HepG2 (cell line): Measurements from ENCODE around the gene C3orf22. TPM values are rescaled to one million over a fixed set of nuclear protein-coding genes. Genes with fewer than 3 reads are reported as not detected.

Experiments
- AGO2 ChIP-seq: fragments of 200-400 bp; formaldehyde crosslinking; optimal IDR thresholded peaks from 2 replicates; pipeline ENCODE3; 2017; ENCODE audit warnings: mild to moderate bottlenecking, low read depth, low read length, moderate library complexity
- ATAD3A ChIP-seq: sonication (generic); formaldehyde crosslinking; IDR thresholded peaks from 2 replicates; pipeline ENCODE4 v1.4.0; 2020; ENCODE audit warnings: missing genetic modification reagents
- ATF7-NPFF ChIP-seq: sonication (generic); formaldehyde crosslinking; IDR thresholded peaks from 2 replicates; pipeline ENCODE4 v1.8.1; 2023; ENCODE audit warnings: mild to moderate bottlenecking, low read depth, missing genetic modification reagents, moderate library complexity
- DR1 ChIP-seq: sonication (generic); formaldehyde crosslinking; IDR thresholded peaks from 2 replicates; pipeline ENCODE4 v1.8.0; 2021; ENCODE audit warnings: mild to moderate bottlenecking, missing genetic modification reagents, inconsistent platforms
- GZF1 ChIP-seq: sonication (generic); formaldehyde crosslinking; IDR thresholded peaks from 2 replicates; pipeline ENCODE4 v1.5.1; 2020; ENCODE audit warnings: mild to moderate bottlenecking, missing genetic modification reagents
- HHEX ChIP-seq: IDR thresholded peaks from 2 replicates; pipeline ENCODE4 v1.6.1; 2016; ENCODE audit warnings: control low read depth
- NFIC ChIP-seq: IDR thresholded peaks from 2 replicates; pipeline ENCODE4 v1.6.1; 2012; ENCODE audit warnings: mild to moderate bottlenecking, low read length, inconsistent platforms
- RCOR2 ChIP-seq: IDR thresholded peaks from 2 replicates; pipeline ENCODE4 v1.6.1; 2016; ENCODE audit warnings: missing biosample characterization, missing genetic modification reagents
- STAG1 ChIP-seq: sonication (generic); formaldehyde crosslinking; IDR thresholded peaks from 2 replicates; pipeline ENCODE4 v1.4.0; 2020; ENCODE audit warnings: missing genetic modification reagents
- STAT5B ChIP-seq: sonication (generic); formaldehyde crosslinking; IDR thresholded peaks from 2 replicates; pipeline ENCODE4 v1.4.0; 2020; ENCODE audit warnings: missing genetic modification reagents
- TCF7L2 ChIP-seq: IDR thresholded peaks from 2 replicates; pipeline ENCODE4 v1.6.1; 2011; ENCODE audit warnings: mild to moderate bottlenecking, low read depth, low read length, moderate library complexity
- U2AF1 ChIP-seq: fragments of 200-400 bp; formaldehyde crosslinking; optimal IDR thresholded peaks from 2 replicates; pipeline ENCODE3; 2017; ENCODE audit warnings: mild to moderate bottlenecking, low read depth, low read length
- ZNF317 ChIP-seq: sonication (generic); formaldehyde crosslinking; IDR thresholded peaks from 2 replicates; pipeline ENCODE4 v1.5.0; 2020; ENCODE audit warnings: mild to moderate bottlenecking, missing genetic modification reagents
- ZNF329 ChIP-seq: sonication (generic); formaldehyde crosslinking; IDR thresholded peaks from 2 replicates; pipeline ENCODE4 v1.9.0; 2021; ENCODE audit warnings: low read depth, mild to moderate bottlenecking, missing genetic modification reagents
- ZNF382 ChIP-seq: sonication (generic); formaldehyde crosslinking; IDR thresholded peaks from 2 replicates; pipeline ENCODE4 v1.5.0; 2020; ENCODE audit warnings: missing genetic modification reagents, mild to moderate bottlenecking, borderline replicate concordance
- ZNF414 ChIP-seq: sonication (generic); formaldehyde crosslinking; IDR thresholded peaks from 2 replicates; pipeline ENCODE4 v1.5.0; 2020; ENCODE audit warnings: missing genetic modification reagents
- ZNF569 ChIP-seq: sonication (generic); formaldehyde crosslinking; IDR thresholded peaks from 2 replicates; pipeline ENCODE4 v1.5.0; 2020; ENCODE audit warnings: mild to moderate bottlenecking, missing genetic modification reagents, moderate library complexity, borderline replicate concordance
- ZNF75D ChIP-seq: sonication (generic); formaldehyde crosslinking; IDR thresholded peaks from 2 replicates; pipeline ENCODE4 v1.8.1; 2023; ENCODE audit warnings: missing genetic modification reagents, mild to moderate bottlenecking, borderline replicate concordance
- ZNF766 ChIP-seq: sonication (generic); formaldehyde crosslinking; IDR thresholded peaks from 2 replicates; pipeline ENCODE4 v1.5.0; 2020; ENCODE audit warnings: missing genetic modification reagents, borderline replicate concordance
- polyA plus RNA-seq, 8 experiments: library from polyadenylated mRNA; depleted of rRNA in 3 of 8; stranded (reverse) in 7 of 8; unstranded in 1 of 8; fragments of >200 nt; fragmentation: Illumina TruSeq in 4 of 8; extraction: Trizol in 4 of 8; gene quantifications; 2 replicates each; pipeline versions ENCODE4 v1.2.1 to v1.2.3, GENCODE V29; 2011 to 2016; ENCODE audit warnings: low read depth in 4 of 8, missing spikeins in 1 of 8, mixed read lengths in 1 of 8; ENCODE audit not compliant: insufficient read depth in 1 of 8
- total RNA-seq, 5 experiments: library from RNA; depleted of rRNA; stranded (reverse); fragments of >200 nt; fragmentation: Illumina TruSeq; extraction: Trizol; gene quantifications; 2 replicates each; pipeline ENCODE4 v1.2.3, GENCODE V29; 2016; ENCODE audit warnings: low read depth in 1 of 5
- TF ChIP-seq, protein P1 (sequence below): sonication (generic); formaldehyde crosslinking; IDR thresholded peaks from 2 replicates; pipeline ENCODE4 v1.4.0; 2020; ENCODE audit warnings: mild to moderate bottlenecking, low read depth, missing genetic modification reagents
- TF ChIP-seq, protein P2 (sequence below), 2 experiments: sonication (generic) in 1 of 2; formaldehyde crosslinking in 1 of 2; IDR thresholded peaks; 2 replicates each; pipeline versions ENCODE4 v1.6.1 to v1.9.0; 2014 to 2022; ENCODE audit warnings: antibody characterized with exemption in 1 of 2, borderline replicate concordance in 1 of 2, inconsistent platforms in 1 of 2, low read depth in 1 of 2, missing genetic modification reagents in 1 of 2

The C3orf22 gene
- total and polyA plus RNA-seq, 2 of the 13 experiments (the other 11 are each of a cell fraction or from before 2014, with no cell fraction given) = not detected

DNA sequence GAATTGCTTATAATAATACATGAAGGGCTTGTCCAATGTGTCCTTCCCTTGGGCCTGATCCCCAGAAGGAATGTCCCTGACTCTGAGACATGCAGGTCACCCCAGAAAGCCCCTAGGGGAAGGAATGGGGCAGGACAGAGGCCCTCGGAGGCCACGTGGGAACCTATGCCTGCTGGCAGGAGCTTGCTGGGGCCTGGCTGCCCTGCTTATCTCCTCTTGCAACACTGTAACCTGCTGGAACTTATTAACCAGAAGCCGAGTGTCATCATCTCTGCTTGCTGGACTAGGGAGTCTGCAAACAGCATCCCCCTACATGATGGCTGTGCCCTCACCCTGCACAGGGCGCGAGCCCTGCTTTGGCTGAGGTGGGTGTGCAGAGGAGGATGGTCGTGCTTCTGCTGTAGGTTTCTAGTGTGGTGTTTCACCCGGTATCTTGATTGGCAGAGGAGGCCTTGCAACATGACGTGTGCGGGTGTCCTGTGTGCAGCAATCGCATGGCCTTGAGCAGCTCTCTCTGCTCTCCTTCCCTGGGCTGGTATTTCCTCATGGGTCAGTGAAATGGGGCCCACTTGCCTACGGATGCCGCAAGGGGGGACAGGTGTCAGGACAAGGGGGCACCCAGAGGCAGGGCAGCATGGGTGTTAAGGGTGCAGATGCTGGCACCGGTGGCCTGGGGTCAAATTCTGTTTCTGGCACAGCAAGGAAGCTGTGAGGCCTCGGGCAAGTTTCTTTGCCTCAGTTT, 29.8 kb downstream of the C3orf22 start (continued):
- no peak for TF ChIP-seq U2AF1
- TF ChIP-seq, protein P1, sequence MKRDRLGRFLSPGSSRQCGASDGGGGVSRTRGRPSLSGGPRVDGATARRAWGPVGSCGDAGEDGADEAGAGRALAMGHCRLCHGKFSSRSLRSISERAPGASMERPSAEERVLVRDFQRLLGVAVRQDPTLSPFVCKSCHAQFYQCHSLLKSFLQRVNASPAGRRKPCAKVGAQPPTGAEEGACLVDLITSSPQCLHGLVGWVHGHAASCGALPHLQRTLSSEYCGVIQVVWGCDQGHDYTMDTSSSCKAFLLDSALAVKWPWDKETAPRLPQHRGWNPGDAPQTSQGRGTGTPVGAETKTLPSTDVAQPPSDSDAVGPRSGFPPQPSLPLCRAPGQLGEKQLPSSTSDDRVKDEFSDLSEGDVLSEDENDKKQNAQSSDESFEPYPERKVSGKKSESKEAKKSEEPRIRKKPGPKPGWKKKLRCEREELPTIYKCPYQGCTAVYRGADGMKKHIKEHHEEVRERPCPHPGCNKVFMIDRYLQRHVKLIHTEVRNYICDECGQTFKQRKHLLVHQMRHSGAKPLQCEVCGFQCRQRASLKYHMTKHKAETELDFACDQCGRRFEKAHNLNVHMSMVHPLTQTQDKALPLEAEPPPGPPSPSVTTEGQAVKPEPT (CRISPR knock-in tag) = 0 out of 2 replicates have a peak, but pooled peaks have one; percentile 38
- TF ChIP-seq STAG1 = peak; percentile 30; the same call in 1 of the 2 replicates
- TF ChIP-seq DR1 = 0 out of 2 replicates have a peak, but pooled peaks have one; percentile 49
- no peak for TF ChIP-seq HHEX (CRISPR knock-in tag)
- peak; percentile 46 for TF ChIP-seq AGO2
- no peak for TF ChIP-seq GZF1 (CRISPR knock-in tag)
- TF ChIP-seq ZNF569 (CRISPR knock-in tag) = no peak
- peak; percentile 79; the same call in 1 of the 2 replicates for TF ChIP-seq RCOR2 (CRISPR knock-in tag)
- TF ChIP-seq ZNF414 (CRISPR knock-in tag) = peak; percentile 75
- TF ChIP-seq ZNF75D = no peak
- TF ChIP-seq ZNF317 (CRISPR knock-in tag) = peak; percentile 87
- TF ChIP-seq TCF7L2 = no peak
- 0 out of 2 replicates have a peak, but pooled peaks have one; percentile 67 for TF ChIP-seq ZNF766 (CRISPR knock-in tag)
- TF ChIP-seq ATF7-NPFF (CRISPR knock-in tag) = peak; percentile 69; the same call in 1 of the 2 replicates
- 0 out of 2 replicates have a peak, but pooled peaks have one; percentile 68 for TF ChIP-seq ZNF329 (CRISPR knock-in tag)
- no peak for TF ChIP-seq NFIC
- TF ChIP-seq, protein P2, sequence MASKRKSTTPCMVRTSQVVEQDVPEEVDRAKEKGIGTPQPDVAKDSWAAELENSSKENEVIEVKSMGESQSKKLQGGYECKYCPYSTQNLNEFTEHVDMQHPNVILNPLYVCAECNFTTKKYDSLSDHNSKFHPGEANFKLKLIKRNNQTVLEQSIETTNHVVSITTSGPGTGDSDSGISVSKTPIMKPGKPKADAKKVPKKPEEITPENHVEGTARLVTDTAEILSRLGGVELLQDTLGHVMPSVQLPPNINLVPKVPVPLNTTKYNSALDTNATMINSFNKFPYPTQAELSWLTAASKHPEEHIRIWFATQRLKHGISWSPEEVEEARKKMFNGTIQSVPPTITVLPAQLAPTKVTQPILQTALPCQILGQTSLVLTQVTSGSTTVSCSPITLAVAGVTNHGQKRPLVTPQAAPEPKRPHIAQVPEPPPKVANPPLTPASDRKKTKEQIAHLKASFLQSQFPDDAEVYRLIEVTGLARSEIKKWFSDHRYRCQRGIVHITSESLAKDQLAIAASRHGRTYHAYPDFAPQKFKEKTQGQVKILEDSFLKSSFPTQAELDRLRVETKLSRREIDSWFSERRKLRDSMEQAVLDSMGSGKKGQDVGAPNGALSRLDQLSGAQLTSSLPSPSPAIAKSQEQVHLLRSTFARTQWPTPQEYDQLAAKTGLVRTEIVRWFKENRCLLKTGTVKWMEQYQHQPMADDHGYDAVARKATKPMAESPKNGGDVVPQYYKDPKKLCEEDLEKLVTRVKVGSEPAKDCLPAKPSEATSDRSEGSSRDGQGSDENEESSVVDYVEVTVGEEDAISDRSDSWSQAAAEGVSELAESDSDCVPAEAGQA (IDR thresholded peaks at IDR 0.05; ENCODE audit: low read depth) = no peak
- TF ChIP-seq, protein P2 (CRISPR knock-in tag; IDR thresholded peaks at IDR 0.05; ENCODE audit: borderline replicate concordance) = no peak
- no peak for TF ChIP-seq ATAD3A (CRISPR knock-in tag)
- TF ChIP-seq ZNF382 (CRISPR knock-in tag) = no peak
- TF ChIP-seq STAT5B (CRISPR knock-in tag) = no peak
